HG03108 (cell line): ENCODE data around the gene VAT1.
"Not testable (repeated sequence)": the region's sequence is repeated elsewhere in the genome, so short reads cannot be mapped to it uniquely, and the experiment has no call there.

Source experiments
- ATAC-seq: cut with Tn5 transposase; IDR thresholded peaks from one replicate; pipeline ENCODE4 v1.9.1; 2021; ENCODE audit warnings: moderate library complexity; ENCODE audit not compliant: unreplicated experiment

VAT1 gene

DNA sequence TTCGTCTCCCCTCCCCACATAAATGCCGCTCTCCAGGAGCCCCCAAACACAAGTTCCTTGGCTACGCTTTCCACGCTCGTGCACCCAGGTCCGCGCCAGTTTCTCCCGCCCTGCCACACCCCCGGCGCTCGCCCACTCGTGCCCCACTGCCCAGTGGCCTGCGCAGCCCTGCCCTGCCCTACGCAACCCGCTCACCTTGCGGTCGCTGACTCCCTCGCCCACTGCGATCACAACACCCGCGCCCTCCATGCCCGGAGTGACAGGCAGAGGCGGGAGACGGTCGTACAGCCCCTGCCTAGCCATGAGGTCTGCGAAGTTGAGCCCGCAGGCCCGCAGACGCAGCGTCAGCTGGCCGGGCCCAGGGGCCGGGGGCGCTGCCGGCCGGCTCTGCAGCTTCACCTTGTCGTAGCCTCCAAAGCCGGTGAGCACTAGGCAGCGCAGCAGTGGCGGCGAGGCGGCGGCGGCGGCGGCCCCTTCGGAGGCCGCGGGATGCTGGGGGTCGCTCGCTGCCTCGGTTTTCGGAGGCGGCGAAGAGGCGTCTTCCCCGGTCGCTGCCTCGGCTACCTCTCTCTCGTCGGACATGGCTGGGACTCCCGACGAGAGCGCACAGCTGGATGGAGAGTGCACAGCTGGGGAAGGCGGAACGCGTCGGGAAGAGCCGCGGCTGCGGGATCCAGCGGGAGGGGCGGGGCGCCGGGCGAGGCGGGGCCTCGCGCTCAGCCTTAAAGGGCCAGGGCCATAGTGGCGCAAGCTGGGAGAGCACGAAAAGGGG is at the start of gene VAT1:
VAT1 (minus strand) TSS at position 645 of the 772 bp plus-strand sequence; CDS start at position 582, 63 bp downstream.
- ATAC-seq = no peak

- ATAC-seq = no peak
These were observed 48.7 kb upstream of the VAT1 start for GRCh38 chr17:43070872-43071271.

- ATAC-seq = no peak
These were observed 48.1 kb upstream of the VAT1 start for GRCh38 chr17:43070257-43070656.

GRCh38 chr17:43069368-43069898 is 47.2 kb upstream of the VAT1 start:
- no peak for ATAC-seq

GRCh38 chr17:43068570-43069367 is 46.6 kb upstream of the VAT1 start:
- no peak for ATAC-seq

DNA sequence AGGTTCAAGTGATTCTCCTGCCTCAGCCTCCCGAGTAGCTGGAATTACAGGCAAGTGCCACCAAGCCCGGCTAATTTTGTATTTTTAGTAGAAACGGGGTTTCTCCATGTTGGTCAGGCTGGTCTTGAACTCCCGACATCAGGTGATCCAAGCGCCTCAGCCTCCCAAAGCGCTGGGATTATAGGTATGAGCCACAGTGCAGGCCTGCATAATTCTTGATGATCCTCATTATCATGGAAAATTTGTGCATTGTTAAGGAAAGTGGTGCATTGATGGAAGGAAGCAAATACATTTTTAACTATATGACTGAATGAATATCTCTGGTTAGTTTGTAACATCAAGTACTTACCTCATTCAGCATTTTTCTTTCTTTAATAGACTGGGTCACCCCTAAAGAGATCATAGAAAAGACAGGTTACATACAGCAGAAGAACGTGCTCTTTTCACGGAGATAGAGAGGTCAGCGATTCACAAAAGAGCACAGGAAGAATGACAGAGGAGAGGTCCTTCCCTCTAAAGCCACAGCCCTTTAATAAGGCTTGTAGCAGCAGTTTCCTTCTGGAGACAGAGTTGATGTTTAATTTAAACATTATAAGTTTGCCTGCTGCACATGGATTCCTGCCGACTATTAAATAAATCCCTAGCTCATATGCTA is 40.9 kb upstream of the VAT1 start:
- no peak for ATAC-seq

GRCh38 chr17:43056051-43056450 is 33.9 kb upstream of the VAT1 start:
- no peak for ATAC-seq

DNA sequence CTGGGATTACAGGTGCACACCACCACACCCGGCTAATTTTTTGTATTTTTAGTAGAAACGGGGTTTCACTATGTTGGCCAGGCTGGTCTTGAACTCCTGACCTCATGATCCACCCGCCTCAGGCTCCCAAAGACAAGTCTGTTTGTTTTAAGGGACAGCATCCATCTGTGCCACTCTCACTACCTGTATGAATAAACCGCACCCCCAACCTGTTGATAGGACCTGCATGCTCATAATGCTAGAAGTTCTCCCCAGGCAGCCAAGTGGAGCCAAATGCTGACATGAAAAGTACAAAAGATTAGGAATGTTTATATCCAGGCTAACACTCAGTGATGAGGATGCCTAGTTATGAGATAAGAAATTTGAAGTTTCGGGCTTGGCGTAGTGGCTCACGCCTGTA is 30.8 kb upstream of the VAT1 start:
- not testable (repeated sequence) for ATAC-seq

GRCh38 chr17:43051969-43052368 is 29.8 kb upstream of the VAT1 start:
- no peak for ATAC-seq

DNA sequence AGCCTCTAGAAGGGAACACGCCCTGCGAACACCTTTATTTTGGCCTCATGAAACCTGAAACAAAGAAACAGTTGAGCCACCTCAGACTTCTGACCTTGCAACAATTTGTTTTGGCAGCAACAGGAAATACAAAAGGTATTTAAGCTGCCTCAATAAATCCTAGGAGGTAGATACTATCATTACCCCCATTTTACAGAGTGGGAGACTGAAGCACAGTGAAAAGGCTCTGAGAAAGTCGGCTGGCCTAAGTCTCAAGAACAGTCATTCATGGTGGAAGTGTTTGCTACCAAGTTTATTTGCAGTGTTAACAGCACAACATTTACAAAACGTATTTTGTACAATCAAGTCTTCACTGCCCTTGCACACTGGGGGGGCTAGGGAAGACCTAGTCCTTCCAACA is 21.8 kb upstream of the VAT1 start:
- ATAC-seq = no peak

- ATAC-seq = no peak
These were observed 21.1 kb upstream of the VAT1 start for GRCh38 chr17:43043307-43043706.

DNA sequence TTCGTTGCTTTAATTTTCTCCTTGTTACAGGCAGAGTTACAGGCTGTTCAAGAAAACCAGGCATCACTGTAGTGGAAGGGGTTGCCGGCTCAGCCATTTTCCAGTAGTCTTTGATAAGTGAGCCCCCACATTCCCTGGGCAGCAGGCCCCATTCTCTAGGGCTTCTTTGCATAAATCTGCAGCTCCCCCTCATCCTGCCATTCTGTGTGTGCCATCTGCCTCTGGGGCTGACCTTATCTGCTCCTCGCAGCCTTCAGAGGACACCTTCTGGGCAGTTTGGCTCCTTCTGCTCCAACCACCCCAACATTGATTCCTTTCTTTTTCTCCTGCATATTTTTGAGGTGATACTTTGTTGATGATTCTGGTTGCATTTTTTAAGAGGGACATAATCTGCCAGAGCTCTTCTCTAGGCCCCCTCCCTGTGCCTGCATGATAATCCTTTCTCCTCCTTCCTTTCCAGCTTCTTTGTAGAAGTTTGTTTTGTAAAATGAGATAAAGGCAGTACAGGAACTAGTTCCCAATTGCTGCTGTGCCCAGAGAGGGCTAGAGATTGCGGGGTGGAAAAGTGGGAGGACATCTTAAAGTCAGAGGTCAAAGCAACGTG is 19.9 kb upstream of the VAT1 start:
- no peak for ATAC-seq

GRCh38 chr17:43040655-43041054 is 18.5 kb upstream of the VAT1 start:
- ATAC-seq = no peak

DNA sequence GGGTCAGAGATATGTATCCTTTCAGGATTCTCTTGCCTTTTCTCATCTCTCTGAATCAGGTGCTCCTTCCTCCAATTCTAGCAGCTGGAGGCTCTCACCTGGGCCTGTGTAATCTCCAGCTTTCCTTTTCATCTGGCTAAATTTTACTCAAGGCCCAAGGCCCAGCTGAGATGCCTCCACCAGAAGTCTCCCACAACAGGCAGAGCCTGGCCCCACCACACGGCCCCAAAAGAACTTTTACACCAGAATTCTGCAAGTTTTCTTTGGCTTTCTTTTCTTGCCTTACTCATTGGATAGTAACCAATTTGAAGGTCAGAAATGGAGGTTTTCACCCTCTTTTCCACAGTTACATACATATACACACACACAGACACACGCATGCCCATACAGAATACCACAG is 17.5 kb upstream of the VAT1 start:
- ATAC-seq = no peak

- ATAC-seq = no peak
These were observed 12.7 kb upstream of the VAT1 start for GRCh38 chr17:43034894-43035293.

- ATAC-seq = no peak
These were observed 12.0 kb upstream of the VAT1 start for GRCh38 chr17:43033948-43034881.

DNA sequence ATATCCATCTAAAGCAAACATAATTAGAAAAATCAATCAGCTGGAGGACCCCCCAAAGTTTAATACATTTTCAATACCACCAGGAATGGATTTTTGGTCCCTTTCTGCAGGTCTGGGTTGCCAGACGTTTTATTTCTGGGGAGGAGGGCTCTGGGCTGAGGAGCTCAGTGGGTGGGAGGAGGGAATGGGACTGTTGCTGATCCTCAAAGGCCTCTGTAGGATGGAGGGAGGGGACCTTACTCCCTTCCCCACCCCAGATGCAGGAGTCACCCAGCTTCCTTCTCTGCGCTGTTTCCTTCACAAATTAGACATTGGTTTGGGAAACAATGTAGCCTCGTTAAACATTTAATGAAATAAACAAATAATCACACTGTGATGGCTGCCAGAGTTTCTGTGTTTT is 9.5 kb upstream of the VAT1 start:
- ATAC-seq = no peak

DNA sequence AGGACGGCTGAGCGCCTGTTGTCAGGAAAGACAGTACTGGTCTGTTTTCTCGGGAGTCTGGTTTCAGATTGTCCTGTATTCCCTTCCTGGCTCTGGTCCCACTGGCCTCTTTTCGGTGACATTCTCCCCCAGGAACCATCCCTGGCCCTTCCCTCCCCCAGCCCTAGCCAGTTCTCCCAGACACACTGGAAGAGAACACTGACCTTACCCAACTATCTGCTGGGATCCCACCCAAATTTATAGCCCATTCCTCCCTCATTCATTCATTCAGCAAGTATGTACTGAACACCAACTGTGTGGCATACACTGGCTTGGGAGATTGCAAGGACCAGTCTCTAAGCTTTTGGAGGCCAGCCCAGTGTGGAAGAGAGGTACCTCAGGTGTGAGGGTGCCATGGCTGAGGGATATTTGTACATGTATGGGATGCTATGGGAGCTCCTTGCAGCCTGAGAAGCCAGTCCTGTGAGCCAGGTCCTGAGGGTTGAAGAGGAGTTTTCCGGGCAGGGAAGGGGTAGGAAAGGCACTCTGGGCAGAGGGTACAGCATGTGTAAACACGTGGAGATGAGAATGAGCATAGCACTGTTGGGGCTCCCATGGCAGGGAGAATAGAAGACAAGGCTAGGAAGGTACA is 8.1 kb upstream of the VAT1 start:
- no peak for ATAC-seq

- ATAC-seq = no peak
These were observed 6.2 kb upstream of the VAT1 start for GRCh38 chr17:43028221-43028861.
